CD1c-positive myeloid dendritic cell (primary cell): ENCODE data around the gene PLXNA1.

Experiments
- DNase-seq: peaks from one replicate; pipeline ENCODE4 v3.0.0-alpha.2; 2016; ENCODE audit errors: extremely low spot score

PLXNA1 gene

GRCh38 chr3:126982471-126983175 is at the start of gene PLXNA1:
TSS of gene PLXNA1 (plus strand) at chr3:126983115. CDS start at chr3:126988594, 5,479 bp downstream.
- peak; percentile 89 for DNase-seq

GRCh38 chr3:126934031-126934531 is 48.8 kb upstream of the PLXNA1 start:
- DNase-seq = no peak

- DNase-seq = no peak
These were observed 47.9 kb upstream of the PLXNA1 start for GRCh38 chr3:126934991-126935390.

- DNase-seq = peak; percentile 39
These were observed 47.0 kb upstream of the PLXNA1 start for GRCh38 chr3:126935756-126936509.

- no peak for DNase-seq
These were observed 46.0 kb upstream of the PLXNA1 start for GRCh38 chr3:126936853-126937425.

GRCh38 chr3:126937533-126937932 is 45.4 kb upstream of the PLXNA1 start:
- DNase-seq = no peak

GRCh38 chr3:126937973-126938372 is 44.9 kb upstream of the PLXNA1 start:
- no peak for DNase-seq

- no peak for DNase-seq
These were observed 44.2 kb upstream of the PLXNA1 start for GRCh38 chr3:126938520-126939337.

- no peak for DNase-seq
These were observed 43.6 kb upstream of the PLXNA1 start for GRCh38 chr3:126939338-126939718.

- DNase-seq = no peak
These were observed 43.2 kb upstream of the PLXNA1 start for GRCh38 chr3:126939733-126940132.

GRCh38 chr3:126941721-126942270 is 41.1 kb upstream of the PLXNA1 start:
- DNase-seq = no peak

- DNase-seq = no peak
These were observed 38.6 kb upstream of the PLXNA1 start for GRCh38 chr3:126944089-126944965.

- no peak for DNase-seq
These were observed 37.7 kb upstream of the PLXNA1 start for GRCh38 chr3:126945171-126945721.

GRCh38 chr3:126945891-126946290 is 37.0 kb upstream of the PLXNA1 start:
- no peak for DNase-seq

GRCh38 chr3:126946405-126946804 is 36.5 kb upstream of the PLXNA1 start:
- no peak for DNase-seq

- DNase-seq = no peak
These were observed 35.5 kb upstream of the PLXNA1 start for GRCh38 chr3:126947429-126947828.

- DNase-seq = no peak
These were observed 33.9 kb upstream of the PLXNA1 start for GRCh38 chr3:126948980-126949535.

- no peak for DNase-seq
These were observed 31.4 kb upstream of the PLXNA1 start for GRCh38 chr3:126951561-126951960.

GRCh38 chr3:126952261-126952982 is 30.5 kb upstream of the PLXNA1 start:
- no peak for DNase-seq
